ENCODE data around the gene PAIP1.

PAIP1 gene

GRCh38 chr5:43523662-43524072 lies 33.2 kb downstream of the PAIP1 start:
- no peaks in the 10 kb centered on the region for H3K27me3 ChIP-seq (ENCODE audit: insufficient read depth, low read depth, severe bottlenecking)
- peaks cover 27% of the 10 kb centered on the region for H3K36me3 ChIP-seq
- H3K4me3 ChIP-seq (ENCODE audit: low read depth, low read length), result no peak overlapping the region
- TF ChIP-seq CTCF (IDR thresholded peaks at IDR 0.05; ENCODE audit: low read depth, low read length), result no peak
- no peak overlapping the region for H3K27ac ChIP-seq
- H3K9me3 ChIP-seq (ENCODE audit: severe bottlenecking), result no peaks in the 10 kb centered on the region
- DNase-seq, result no peak

DNA sequence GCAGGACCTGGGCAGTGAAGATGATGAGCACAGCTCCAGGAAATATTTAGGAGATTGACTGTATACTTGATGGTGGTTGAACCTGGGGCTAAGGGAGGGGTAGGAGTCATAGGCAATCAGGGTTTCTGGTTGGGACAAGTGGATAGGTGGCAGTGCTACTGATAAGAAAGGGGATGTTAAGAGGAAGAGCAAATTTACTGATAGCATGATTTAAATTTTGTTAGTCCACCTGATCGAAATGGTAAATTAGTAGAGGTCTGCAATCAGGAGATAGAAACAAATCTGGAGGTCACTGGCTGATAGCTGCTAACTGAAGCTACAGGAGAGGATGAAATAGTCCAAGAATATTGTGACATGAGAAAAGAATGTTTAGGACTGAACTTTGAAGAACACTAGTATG lies 36.3 kb downstream of the PAIP1 start:
- no peak for DNase-seq
- Histone ChIP-seq H3K36me3 (peaks cover 9% of the 10 kb centered on the region), H3K27me3 (ENCODE audit: insufficient read depth, low read depth, severe bottlenecking) (no peaks in the 10 kb centered on the region), H3K4me3 (ENCODE audit: low read depth, low read length) (no peak overlapping the region), H3K27ac (no peak overlapping the region), H3K9me3 (ENCODE audit: severe bottlenecking) (no peaks in the 10 kb centered on the region)
- no peak for TF ChIP-seq CTCF (IDR thresholded peaks at IDR 0.05; ENCODE audit: low read depth, low read length)

GRCh38 chr5:43515678-43516048 lies 41.2 kb downstream of the PAIP1 start:
- no peaks in the 10 kb centered on the region for H3K27me3 ChIP-seq (ENCODE audit: insufficient read depth, low read depth, severe bottlenecking)
- no peak for DNase-seq
- no peak for TF ChIP-seq CTCF (IDR thresholded peaks at IDR 0.05; ENCODE audit: low read depth, low read length)
- H3K36me3 ChIP-seq, result no peaks in the 10 kb centered on the region; the same call in 1 of the 2 replicates
- H3K4me3 ChIP-seq (ENCODE audit: low read depth, low read length), result peak overlapping the region; percentile 95
- H3K27ac ChIP-seq, result peak overlapping the region; percentile 89
- no peaks in the 10 kb centered on the region for H3K9me3 ChIP-seq (ENCODE audit: severe bottlenecking)

DNA sequence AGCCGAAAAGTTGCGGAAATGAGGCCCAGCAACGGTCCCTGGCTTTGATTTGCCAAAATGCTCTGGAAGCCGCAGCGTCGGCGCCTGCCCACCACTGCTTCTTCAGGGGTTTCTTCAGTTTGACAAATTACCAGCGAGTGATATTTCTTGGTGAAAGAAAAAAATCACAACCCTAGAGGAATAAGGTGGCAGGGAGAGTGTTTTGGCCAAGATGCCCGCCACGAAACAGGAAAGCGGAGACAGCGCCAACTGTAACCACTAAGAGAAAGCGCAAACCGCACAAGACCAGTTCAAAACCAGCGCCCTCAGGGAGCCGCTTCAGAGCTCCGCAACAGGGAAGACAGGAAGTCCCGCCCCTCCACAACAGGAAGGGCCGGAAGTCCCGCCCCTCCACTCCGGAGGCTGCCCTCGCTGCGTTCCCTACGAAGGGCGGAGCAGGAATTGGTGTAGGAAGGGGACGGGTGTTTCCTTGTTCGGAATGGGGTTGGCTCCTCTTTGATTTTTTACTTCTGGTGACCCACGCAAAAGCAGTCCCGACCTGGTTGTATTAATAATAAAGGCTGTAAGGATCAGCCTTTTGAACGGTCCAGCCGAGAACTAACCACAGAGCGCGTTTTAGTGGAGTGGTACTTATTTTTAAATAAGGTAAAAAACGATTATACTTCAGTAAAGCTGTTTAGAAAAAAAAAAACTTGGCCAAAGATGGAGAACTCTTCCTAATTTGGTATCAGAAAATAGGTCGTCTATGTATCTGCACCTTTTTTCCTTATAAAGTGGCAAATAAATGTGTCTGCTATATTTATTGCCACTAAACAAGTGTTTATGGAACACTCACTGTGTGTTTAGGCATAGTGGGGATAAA lies 41.8 kb downstream of the PAIP1 start, which contains the start of gene C5orf34:
TSS of gene C5orf34 (minus strand) at position 333 of the 862 bp plus-strand sequence. CDS start 5,809 bp downstream, outside the sequence.
- Histone ChIP-seq H3K9me3 (ENCODE audit: severe bottlenecking) (no peaks in the 10 kb centered on the region), H3K36me3 (no peaks in the 10 kb centered on the region; the same call in 1 of the 2 replicates), H3K27ac (peak within 1 kb of the TSS; percentile 89)

GRCh38 chr5:43514471-43514815 lies 42.4 kb downstream of the PAIP1 start:
- no peaks in the 10 kb centered on the region; the same call in 1 of the 2 replicates for H3K36me3 ChIP-seq
- TF ChIP-seq CTCF (IDR thresholded peaks at IDR 0.05; ENCODE audit: low read depth, low read length), result no peak
- H3K27me3 ChIP-seq (ENCODE audit: insufficient read depth, low read depth, severe bottlenecking), result no peaks in the 10 kb centered on the region
- no peak for DNase-seq
- peak overlapping the region; percentile 89 for H3K27ac ChIP-seq
- H3K4me3 ChIP-seq (ENCODE audit: low read depth, low read length), result peak overlapping the region; percentile 95
- H3K9me3 ChIP-seq (ENCODE audit: severe bottlenecking), result no peaks in the 10 kb centered on the region

More for the DNA sequence above, 41.8 kb downstream of the PAIP1 start, which contains the start of gene C5orf34:
- no peaks in the 10 kb centered on the region for H3K27me3 ChIP-seq (ENCODE audit: insufficient read depth, low read depth, severe bottlenecking)
- peak within 1 kb of the TSS; percentile 95 for H3K4me3 ChIP-seq (ENCODE audit: low read depth, low read length)
- peak; percentile 97 for DNase-seq
- no peak for TF ChIP-seq CTCF (IDR thresholded peaks at IDR 0.05; ENCODE audit: low read depth, low read length)
